Ramos (cell line): ENCODE data around the gene PDE4D.
"Not testable (repeated sequence)": the region's sequence is repeated elsewhere in the genome, so short reads cannot be mapped to it uniquely, and the experiment has no call there.

Source experiments
- in situ Hi-C: fragments of 300-500 bp; cut with MboI; formaldehyde crosslinking; loops from one replicate; pipeline ENCODE4 v1.14.3; 2022; ENCODE audit warnings: low sequenced_read_pairs; ENCODE audit not compliant: unreplicated experiment

PDE4D gene

GRCh38 chr5:59596586-59597350, 296.8 kb downstream of the PDE4D start:
- in situ Hi-C loops: no loop called here

GRCh38 chr5:59594118-59594517, 299.4 kb downstream of the PDE4D start:
- in situ Hi-C loops: not testable (repeated sequence)

GRCh38 chr5:59593439-59594007, 300.0 kb downstream of the PDE4D start:
- in situ Hi-C loops: no loop called here

- in situ Hi-C loops: no loop called here
Observed at GRCh38 chr5:59592101-59592500, 301.4 kb downstream of the PDE4D start.

- in situ Hi-C loops: no loop called here
Observed at GRCh38 chr5:59591162-59591561, 302.4 kb downstream of the PDE4D start.

GRCh38 chr5:59588922-59589321, 304.6 kb downstream of the PDE4D start:
- in situ Hi-C loops: no loop called here

- in situ Hi-C loops: no loop called here
Observed at GRCh38 chr5:59587489-59588337, 305.8 kb downstream of the PDE4D start.

- in situ Hi-C loops: no loop called here
Observed at GRCh38 chr5:59586841-59587240, 306.7 kb downstream of the PDE4D start.

GRCh38 chr5:59584858-59585846, 308.4 kb downstream of the PDE4D start:
- in situ Hi-C loops: no loop called here

- in situ Hi-C loops: no loop called here
Observed at GRCh38 chr5:59583810-59584562, 309.5 kb downstream of the PDE4D start.

GRCh38 chr5:59583151-59583809, 310.2 kb downstream of the PDE4D start:
- in situ Hi-C loops: no loop called here

- in situ Hi-C loops: no loop called here
Observed at GRCh38 chr5:59582746-59583145, 310.8 kb downstream of the PDE4D start.

GRCh38 chr5:59579824-59580167, 313.7 kb downstream of the PDE4D start:
- in situ Hi-C loops: no loop called here

- in situ Hi-C loops: no loop called here
Observed at GRCh38 chr5:59579101-59579823, 314.3 kb downstream of the PDE4D start.

- in situ Hi-C loops: no loop called here
Observed at GRCh38 chr5:59577485-59577884, 316.0 kb downstream of the PDE4D start.

GRCh38 chr5:59575648-59576445, 317.7 kb downstream of the PDE4D start:
- in situ Hi-C loops: no loop called here

GRCh38 chr5:59573509-59573908, 320.0 kb downstream of the PDE4D start:
- in situ Hi-C loops: not testable (repeated sequence)
